AG08396 (cell line): ENCODE data around the gene PLCE1.
A peak's percentile ranks its signal among the peaks of the same experiment; 100 is the strongest.
"Not testable (repeated sequence)": the region's sequence is repeated elsewhere in the genome, so short reads cannot be mapped to it uniquely, and the experiment has no call there.

Source experiments
- DNase-seq: peaks from one replicate; pipeline ENCODE4 v3.0.0; 2012; ENCODE audit warnings: low spot score, mixed read lengths

PLCE1 gene

GRCh38 chr10:93993782-93994437, at the start of gene PLCE1:
Gene PLCE1 (plus strand): TSS chr10:93993931. CDS start chr10:94031047, 37,116 bp downstream.
- DNase-seq, result peak; percentile 84

GRCh38 chr10:93945819-93946218, 47.9 kb upstream of the PLCE1 start:
- no peak for DNase-seq

GRCh38 chr10:93947055-93947454, 46.7 kb upstream of the PLCE1 start:
- DNase-seq, result peak; percentile 62

- no peak for DNase-seq
These were observed 46.2 kb upstream of the PLCE1 start for GRCh38 chr10:93947524-93947923.

GRCh38 chr10:93951905-93952304, 41.8 kb upstream of the PLCE1 start:
- DNase-seq, result no peak

- DNase-seq, result no peak
These were observed 39.4 kb upstream of the PLCE1 start for GRCh38 chr10:93954299-93954698.

- no peak for DNase-seq
These were observed 38.9 kb upstream of the PLCE1 start for GRCh38 chr10:93954726-93955363.

GRCh38 chr10:93958834-93959233, 34.9 kb upstream of the PLCE1 start:
- DNase-seq, result no peak

GRCh38 chr10:93960988-93961387, 32.7 kb upstream of the PLCE1 start:
- DNase-seq, result not testable (repeated sequence)

- DNase-seq, result no peak
These were observed 30.8 kb upstream of the PLCE1 start for GRCh38 chr10:93962973-93963372.

- no peak for DNase-seq
These were observed 30.3 kb upstream of the PLCE1 start for GRCh38 chr10:93963434-93963833.

GRCh38 chr10:93965911-93966310, 27.8 kb upstream of the PLCE1 start:
- DNase-seq, result no peak

GRCh38 chr10:93967756-93968155, 26.0 kb upstream of the PLCE1 start:
- DNase-seq, result no peak

- DNase-seq, result no peak
These were observed 25.2 kb upstream of the PLCE1 start for GRCh38 chr10:93968540-93968945.

GRCh38 chr10:93970433-93971010, 23.2 kb upstream of the PLCE1 start:
- DNase-seq, result not testable (repeated sequence)

- no peak for DNase-seq
These were observed 19.8 kb upstream of the PLCE1 start for GRCh38 chr10:93973748-93974445.

- DNase-seq, result no peak
These were observed 16.3 kb upstream of the PLCE1 start for GRCh38 chr10:93977442-93977841.

- DNase-seq, result no peak
These were observed 13.2 kb upstream of the PLCE1 start for GRCh38 chr10:93980486-93980885.

GRCh38 chr10:93991114-93991513, 2.6 kb upstream of the PLCE1 start:
- no peak for DNase-seq

GRCh38 chr10:93991596-93992284, 2.0 kb upstream of the PLCE1 start:
- DNase-seq, result peak; percentile 87

- no peak for DNase-seq
These were observed 1.2 kb upstream of the PLCE1 start for GRCh38 chr10:93992400-93993030.

- no peak for DNase-seq
These were observed 333 bp upstream of the PLCE1 start for GRCh38 chr10:93993414-93993781.
